ENCODE measurements around the gene ERFE.

ERFE gene

GRCh38 chr2:238139196-238140039, 19.4 kb upstream of the ERFE start:
- no peak for DNase-seq (ENCODE audit: low read depth)

- DNase-seq (ENCODE audit: low read depth): no peak
Measured at GRCh38 chr2:238140040-238140439, 18.7 kb upstream of the ERFE start.

- no peak for DNase-seq (ENCODE audit: low read depth)
Measured at GRCh38 chr2:238140721-238141540, 17.8 kb upstream of the ERFE start.

- DNase-seq (ENCODE audit: low read depth): no peak
Measured at GRCh38 chr2:238141541-238142318, 17.0 kb upstream of the ERFE start.

GRCh38 chr2:238142382-238143205, 16.2 kb upstream of the ERFE start:
- DNase-seq (ENCODE audit: low read depth): no peak

GRCh38 chr2:238143239-238143951, 15.4 kb upstream of the ERFE start:
- DNase-seq (ENCODE audit: low read depth): no peak

- DNase-seq (ENCODE audit: low read depth): no peak
Measured at GRCh38 chr2:238144262-238144661, 14.5 kb upstream of the ERFE start.

- DNase-seq (ENCODE audit: low read depth): no peak
Measured at GRCh38 chr2:238145046-238145445, 13.7 kb upstream of the ERFE start.

- no peak for DNase-seq (ENCODE audit: low read depth)
Measured at GRCh38 chr2:238145851-238146250, 12.9 kb upstream of the ERFE start.

- DNase-seq (ENCODE audit: low read depth): no peak
Measured at GRCh38 chr2:238146884-238147544, 11.8 kb upstream of the ERFE start.

- DNase-seq (ENCODE audit: low read depth): no peak
Measured at GRCh38 chr2:238148981-238149380, 9.8 kb upstream of the ERFE start.

GRCh38 chr2:238149841-238150572, 8.8 kb upstream of the ERFE start:
- no peak for DNase-seq (ENCODE audit: low read depth)

GRCh38 chr2:238150686-238151085, 8.1 kb upstream of the ERFE start:
- DNase-seq (ENCODE audit: low read depth): no peak

- DNase-seq (ENCODE audit: low read depth): no peak
Measured at GRCh38 chr2:238151205-238151604, 7.6 kb upstream of the ERFE start.

- no peak for DNase-seq (ENCODE audit: low read depth)
Measured at GRCh38 chr2:238151628-238152235, 7.0 kb upstream of the ERFE start.

GRCh38 chr2:238152771-238153688, 5.7 kb upstream of the ERFE start:
- DNase-seq (ENCODE audit: low read depth): no peak

- DNase-seq (ENCODE audit: low read depth): no peak
Measured at GRCh38 chr2:238154570-238154969, 4.2 kb upstream of the ERFE start.

Data from stimulated activated CD8-positive, alpha-beta memory T cell treated with anti-CD3 and anti-CD28 coated beads, Interleukin-15, amount 100 ng/mL, for 1 hour (primary cell).